DND-41 (cell line): ENCODE results near the gene LETM1.

Experiments used
- ATAC-seq: fragments of 200-7000 bp; cut with Tn5 transposase; 3 replicates; pipeline ENCODE4 v1.9.1; 2021; ENCODE audit warnings: low read depth; ENCODE audit not compliant: insufficient read depth
- DNase-seq: peaks from one replicate; pipeline ENCODE4 v3.0.0-alpha.2; 2020
- H2AFZ ChIP-seq: 2 replicates; pipeline ENCODE4 v1.6.0; 2012; ENCODE audit warnings: low read depth, low read length
- H3K27ac ChIP-seq: 2 replicates; pipeline ENCODE4 v1.5.1; 2012; ENCODE audit warnings: low read length, inconsistent platforms
- H3K27me3 ChIP-seq: fragments of 200-600 bp; sonication (generic); 2 replicates; pipeline ENCODE4 v1.6.0; 2012; ENCODE audit warnings: low read length, mild to moderate bottlenecking, inconsistent platforms; ENCODE audit not compliant: insufficient read depth, poor library complexity
- H3K36me3 ChIP-seq: 2 replicates; pipeline ENCODE4 v1.5.1; 2012; ENCODE audit warnings: low read length, inconsistent platforms; ENCODE audit not compliant: insufficient read depth
- H3K4me1 ChIP-seq: 2 replicates; pipeline ENCODE4 v1.5.1; 2012; ENCODE audit warnings: mild to moderate bottlenecking, low read length; ENCODE audit not compliant: insufficient read depth
- H3K4me2 ChIP-seq: 2 replicates; pipeline ENCODE4 v1.6.0; 2012; ENCODE audit warnings: mild to moderate bottlenecking, moderate library complexity, low read length, inconsistent platforms; ENCODE audit not compliant: insufficient read depth
- H3K4me3 ChIP-seq, 2 experiments: fragments of 200-600 bp in 1 of 2; shearing (Covaris generic) in 1 of 2; 2 replicates each; pipeline ENCODE4 v1.5.1; 2012 to 2016; ENCODE audit warnings: inconsistent platforms in 2 of 2, low read length in 2 of 2, mild to moderate bottlenecking in 2 of 2, low read depth in 1 of 2, moderate library complexity in 1 of 2
- H3K79me2 ChIP-seq: 2 replicates; pipeline ENCODE4 v1.6.0; 2012; ENCODE audit warnings: low read length, inconsistent platforms; ENCODE audit not compliant: insufficient read depth
- H3K9ac ChIP-seq: 2 replicates; pipeline ENCODE4 v1.6.0; 2012; ENCODE audit warnings: low read depth, mild to moderate bottlenecking, inconsistent platforms, low read length, moderate library complexity
- H3K9me3 ChIP-seq: 2 replicates; pipeline ENCODE4 v1.5.1; 2012; ENCODE audit warnings: low read length, moderate library complexity, mild to moderate bottlenecking, inconsistent platforms; ENCODE audit not compliant: insufficient read depth, severe bottlenecking
- H4K20me1 ChIP-seq: 2 replicates; pipeline ENCODE4 v1.6.0; 2012; ENCODE audit warnings: low read length; ENCODE audit not compliant: insufficient read depth
- EZH2 ChIP-seq: IDR thresholded peaks from 3 replicates; pipeline ENCODE4 v1.6.1; 2012; ENCODE audit warnings: borderline replicate concordance, low read depth, mild to moderate bottlenecking, moderate library complexity, low read length, inconsistent platforms; ENCODE audit not compliant: severe bottlenecking
- TF ChIP-seq, protein P1 (sequence below): IDR thresholded peaks from 2 replicates; pipeline ENCODE4 v1.5.1; 2012; ENCODE audit warnings: borderline replicate concordance, low read length, moderate library complexity, mild to moderate bottlenecking; ENCODE audit not compliant: poor library complexity, severe bottlenecking; ENCODE audit errors: extremely low read depth

The LETM1 gene

DNA sequence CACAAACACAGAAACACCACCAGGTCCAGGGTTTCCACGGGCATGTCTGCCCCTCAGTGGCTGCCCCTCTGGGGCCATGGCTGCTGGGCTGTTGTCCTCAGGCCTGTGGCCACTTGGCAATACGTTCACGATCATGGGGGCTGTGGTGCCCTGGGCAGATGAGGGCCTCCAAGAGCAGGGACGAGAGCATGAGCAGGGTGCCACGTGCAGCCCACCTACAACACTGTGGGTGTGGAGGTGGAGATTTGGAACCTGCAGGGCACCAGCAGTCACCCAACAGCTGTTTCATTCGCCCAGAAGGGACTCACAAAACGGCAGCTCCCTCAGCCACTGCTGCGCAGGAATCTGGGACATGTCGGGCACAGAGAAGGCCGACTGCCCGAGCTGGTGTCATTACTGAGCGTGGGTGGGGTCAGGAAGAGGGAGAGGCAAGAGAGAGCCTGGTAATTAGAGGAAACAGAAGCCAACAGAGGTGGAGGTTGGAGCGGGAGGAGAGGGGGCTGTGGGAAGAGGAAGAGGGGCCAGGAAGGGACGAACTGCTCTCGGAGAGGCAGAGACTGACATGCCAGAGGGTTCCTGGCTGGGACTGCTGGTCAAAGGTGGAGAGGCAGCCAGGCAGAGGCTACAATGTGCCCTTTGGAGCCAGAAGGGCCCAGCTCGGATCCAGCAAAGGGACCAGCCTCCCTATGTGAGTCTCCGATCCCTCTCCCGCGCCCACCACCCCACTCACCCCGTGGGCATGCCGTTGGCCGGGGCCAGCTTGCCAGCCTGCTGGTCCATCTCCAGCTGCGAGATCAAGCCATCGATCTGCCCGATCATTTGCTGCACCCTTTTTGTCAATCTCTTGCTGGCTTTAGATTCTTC lies 39.7 kb downstream of the LETM1 start:
- DNase-seq, result no peak
- no peak overlapping the region for H3K9ac ChIP-seq
- H3K9me3 ChIP-seq, result no peaks in the 10 kb centered on the region
- no peaks in the 10 kb centered on the region for H3K79me2 ChIP-seq
- no peaks in the 10 kb centered on the region for H3K27me3 ChIP-seq
- H3K36me3 ChIP-seq, result peaks cover 86% of the 10 kb centered on the region
- H3K27ac ChIP-seq, result peak overlapping the region; percentile 20; the same call in 1 of the 2 replicates
- ATAC-seq, result no peak
- TF ChIP-seq, protein P1, sequence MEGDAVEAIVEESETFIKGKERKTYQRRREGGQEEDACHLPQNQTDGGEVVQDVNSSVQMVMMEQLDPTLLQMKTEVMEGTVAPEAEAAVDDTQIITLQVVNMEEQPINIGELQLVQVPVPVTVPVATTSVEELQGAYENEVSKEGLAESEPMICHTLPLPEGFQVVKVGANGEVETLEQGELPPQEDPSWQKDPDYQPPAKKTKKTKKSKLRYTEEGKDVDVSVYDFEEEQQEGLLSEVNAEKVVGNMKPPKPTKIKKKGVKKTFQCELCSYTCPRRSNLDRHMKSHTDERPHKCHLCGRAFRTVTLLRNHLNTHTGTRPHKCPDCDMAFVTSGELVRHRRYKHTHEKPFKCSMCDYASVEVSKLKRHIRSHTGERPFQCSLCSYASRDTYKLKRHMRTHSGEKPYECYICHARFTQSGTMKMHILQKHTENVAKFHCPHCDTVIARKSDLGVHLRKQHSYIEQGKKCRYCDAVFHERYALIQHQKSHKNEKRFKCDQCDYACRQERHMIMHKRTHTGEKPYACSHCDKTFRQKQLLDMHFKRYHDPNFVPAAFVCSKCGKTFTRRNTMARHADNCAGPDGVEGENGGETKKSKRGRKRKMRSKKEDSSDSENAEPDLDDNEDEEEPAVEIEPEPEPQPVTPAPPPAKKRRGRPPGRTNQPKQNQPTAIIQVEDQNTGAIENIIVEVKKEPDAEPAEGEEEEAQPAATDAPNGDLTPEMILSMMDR, result no peak
- no peak for TF ChIP-seq EZH2
- no peak overlapping the region for H3K4me3 ChIP-seq
- no peaks in the 10 kb centered on the region for H3K4me1 ChIP-seq
- H3K4me2 ChIP-seq, result no peak overlapping the region
- H4K20me1 ChIP-seq, result peaks cover 7% of the 10 kb centered on the region; the same call in 1 of the 2 replicates
- H2AFZ ChIP-seq, result no peak overlapping the region

DNA sequence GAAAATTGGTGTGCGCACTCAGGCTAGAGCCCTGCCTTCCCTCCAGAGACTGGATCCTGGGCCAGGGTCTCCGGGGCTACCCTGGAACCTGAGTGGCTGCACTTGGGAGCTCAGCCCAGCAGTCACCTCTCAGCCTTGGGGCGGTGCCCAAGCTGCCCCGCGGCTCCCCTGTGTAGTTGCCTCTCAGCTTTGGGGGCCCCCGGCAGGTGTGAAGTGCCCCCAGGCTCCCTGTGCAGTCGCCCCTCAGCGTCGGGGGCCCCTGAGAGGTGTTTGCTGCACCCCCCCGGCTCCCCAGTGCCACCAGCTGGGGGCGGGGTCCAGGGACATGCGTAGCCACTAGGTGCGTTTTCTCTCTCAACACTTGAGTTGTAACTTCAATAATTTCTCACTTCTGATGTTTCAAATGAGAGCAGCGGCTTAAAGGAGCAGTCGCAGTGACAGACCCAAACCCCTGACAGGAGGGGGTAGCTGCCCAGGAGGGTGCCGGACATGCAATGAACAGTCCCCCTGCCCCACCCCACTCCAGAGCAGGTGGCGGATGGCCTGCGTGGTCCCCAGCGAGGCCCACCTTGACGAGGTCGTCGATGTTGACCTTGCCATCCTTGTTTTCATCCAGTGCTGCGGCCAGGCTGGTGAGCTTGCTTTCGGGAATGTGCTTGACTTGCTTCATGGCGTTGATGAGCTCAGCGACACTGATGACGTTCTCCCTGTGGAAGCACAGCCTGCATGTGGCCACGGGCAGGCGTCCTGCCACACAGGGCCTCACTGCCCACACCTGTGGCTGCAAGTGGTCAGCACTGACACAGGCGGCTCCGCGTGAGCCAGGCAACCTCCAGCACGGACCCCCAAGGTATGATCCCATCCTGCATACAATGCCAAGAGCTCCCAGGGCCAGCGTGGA lies 40.6 kb downstream of the LETM1 start:
- no peak overlapping the region for H2AFZ ChIP-seq
- ATAC-seq (no peak), DNase-seq (no peak)
- peaks cover 88% of the 10 kb centered on the region for H3K36me3 ChIP-seq
- H4K20me1 ChIP-seq, result peaks cover 13% of the 10 kb centered on the region
- no peak overlapping the region for H3K4me2 ChIP-seq
- no peak for TF ChIP-seq EZH2
- TF ChIP-seq, protein P1, result no peak
- H3K9ac ChIP-seq, result no peak overlapping the region
- H3K4me3 ChIP-seq, result no peak overlapping the region
- no peak overlapping the region for H3K27ac ChIP-seq
- H3K79me2 ChIP-seq, result no peaks in the 10 kb centered on the region
- H3K9me3 ChIP-seq, result no peaks in the 10 kb centered on the region
- no peaks in the 10 kb centered on the region for H3K27me3 ChIP-seq
- H3K4me1 ChIP-seq, result no peaks in the 10 kb centered on the region

DNA sequence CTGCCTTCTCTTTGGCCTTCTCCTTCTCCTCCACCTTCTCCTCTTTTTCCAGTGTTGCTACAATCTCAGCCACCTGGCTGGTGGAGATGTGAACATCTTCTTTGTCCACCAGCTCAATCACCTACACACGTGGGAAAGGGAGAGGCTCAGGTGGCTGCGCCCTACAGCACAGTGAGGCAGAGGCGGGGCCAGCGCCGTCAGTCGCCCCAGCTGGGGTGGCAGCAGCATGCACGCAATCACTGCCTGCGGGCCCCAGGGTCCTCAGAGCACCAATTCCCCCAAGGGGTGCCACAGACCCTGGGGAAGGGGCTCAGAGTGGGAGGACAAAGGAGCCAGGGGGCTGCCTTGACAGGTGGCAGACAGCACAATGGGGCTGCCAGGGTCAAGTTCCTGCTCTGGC lies 41.5 kb downstream of the LETM1 start:
- Histone ChIP-seq H3K27ac (no peak overlapping the region), H3K36me3 (peaks cover 80% of the 10 kb centered on the region), H3K27me3 (no peaks in the 10 kb centered on the region), H4K20me1 (peaks cover 21% of the 10 kb centered on the region), H3K4me2 (no peak overlapping the region), H3K9me3 (no peaks in the 10 kb centered on the region), H3K4me3 (no peak overlapping the region), H2AFZ (no peak overlapping the region), H3K79me2 (no peaks in the 10 kb centered on the region), H3K9ac (no peak overlapping the region), H3K4me1 (no peaks in the 10 kb centered on the region)
- DNase-seq, result no peak
- no peak for ATAC-seq
- TF ChIP-seq, protein P1, result no peak
- TF ChIP-seq EZH2, result no peak
